GM10248 (cell line): Measurements from ENCODE around the gene DOCK10.

Source experiments
- CTCF ChIA-PET: fragments of 300-600 bp; sonication (Branson Sonifier 250); formaldehyde crosslinking; extraction: SDS; loops from one replicate; lab custom pipeline; 2021; ENCODE audit warnings: antibody characterized with exemption; lab: Yijun Ruan, JAX
- POLR2A ChIA-PET: fragments of 350-650 bp; sonication (Branson Sonifier 250); formaldehyde crosslinking; extraction: SDS; loops from one replicate; lab custom pipeline; 2020; ENCODE audit warnings: antibody characterized with exemption; lab: Yijun Ruan, JAX
- DNase-seq: peaks from one replicate; pipeline ENCODE4 v3.0.0; 2012; ENCODE audit errors: extremely low spot score
- TF ChIP-seq, protein P1 (sequence below): IDR thresholded peaks from 2 replicates; pipeline ENCODE4 v1.5.1; 2012; ENCODE audit warnings: mild to moderate bottlenecking, low read depth; ENCODE audit errors: extremely low read depth, missing control alignments, control extremely low read depth

The DOCK10 gene

GRCh38 chr2:225038231-225038523, 4.1 kb downstream of the DOCK10 start:
- TF ChIP-seq, protein P1, sequence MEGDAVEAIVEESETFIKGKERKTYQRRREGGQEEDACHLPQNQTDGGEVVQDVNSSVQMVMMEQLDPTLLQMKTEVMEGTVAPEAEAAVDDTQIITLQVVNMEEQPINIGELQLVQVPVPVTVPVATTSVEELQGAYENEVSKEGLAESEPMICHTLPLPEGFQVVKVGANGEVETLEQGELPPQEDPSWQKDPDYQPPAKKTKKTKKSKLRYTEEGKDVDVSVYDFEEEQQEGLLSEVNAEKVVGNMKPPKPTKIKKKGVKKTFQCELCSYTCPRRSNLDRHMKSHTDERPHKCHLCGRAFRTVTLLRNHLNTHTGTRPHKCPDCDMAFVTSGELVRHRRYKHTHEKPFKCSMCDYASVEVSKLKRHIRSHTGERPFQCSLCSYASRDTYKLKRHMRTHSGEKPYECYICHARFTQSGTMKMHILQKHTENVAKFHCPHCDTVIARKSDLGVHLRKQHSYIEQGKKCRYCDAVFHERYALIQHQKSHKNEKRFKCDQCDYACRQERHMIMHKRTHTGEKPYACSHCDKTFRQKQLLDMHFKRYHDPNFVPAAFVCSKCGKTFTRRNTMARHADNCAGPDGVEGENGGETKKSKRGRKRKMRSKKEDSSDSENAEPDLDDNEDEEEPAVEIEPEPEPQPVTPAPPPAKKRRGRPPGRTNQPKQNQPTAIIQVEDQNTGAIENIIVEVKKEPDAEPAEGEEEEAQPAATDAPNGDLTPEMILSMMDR: no peak
- DNase-seq: no peak
- POLR2A ChIA-PET: no interaction called here
- CTCF ChIA-PET: interaction anchor here (1.0 to 2.9 kb wide), 3 partner anchors 10 to 48 kb away, joined by 4 to 18 read pairs (median 7); no protein-coding TSS in a partner anchor

GRCh38 chr2:225037415-225038230, 4.6 kb downstream of the DOCK10 start:
- TF ChIP-seq, protein P1: no peak
- no peak for DNase-seq
- CTCF ChIA-PET: interaction anchor here (1.0 to 2.5 kb wide), 2 partner anchors 15 to 48 kb away, joined by 4 to 7 read pairs; no protein-coding TSS in a partner anchor
- POLR2A ChIA-PET: no interaction called here

- CTCF ChIA-PET: no interaction called here
- TF ChIP-seq, protein P1: no peak
Measured at GRCh38 chr2:225036431-225036830, 5.8 kb downstream of the DOCK10 start.

DNA sequence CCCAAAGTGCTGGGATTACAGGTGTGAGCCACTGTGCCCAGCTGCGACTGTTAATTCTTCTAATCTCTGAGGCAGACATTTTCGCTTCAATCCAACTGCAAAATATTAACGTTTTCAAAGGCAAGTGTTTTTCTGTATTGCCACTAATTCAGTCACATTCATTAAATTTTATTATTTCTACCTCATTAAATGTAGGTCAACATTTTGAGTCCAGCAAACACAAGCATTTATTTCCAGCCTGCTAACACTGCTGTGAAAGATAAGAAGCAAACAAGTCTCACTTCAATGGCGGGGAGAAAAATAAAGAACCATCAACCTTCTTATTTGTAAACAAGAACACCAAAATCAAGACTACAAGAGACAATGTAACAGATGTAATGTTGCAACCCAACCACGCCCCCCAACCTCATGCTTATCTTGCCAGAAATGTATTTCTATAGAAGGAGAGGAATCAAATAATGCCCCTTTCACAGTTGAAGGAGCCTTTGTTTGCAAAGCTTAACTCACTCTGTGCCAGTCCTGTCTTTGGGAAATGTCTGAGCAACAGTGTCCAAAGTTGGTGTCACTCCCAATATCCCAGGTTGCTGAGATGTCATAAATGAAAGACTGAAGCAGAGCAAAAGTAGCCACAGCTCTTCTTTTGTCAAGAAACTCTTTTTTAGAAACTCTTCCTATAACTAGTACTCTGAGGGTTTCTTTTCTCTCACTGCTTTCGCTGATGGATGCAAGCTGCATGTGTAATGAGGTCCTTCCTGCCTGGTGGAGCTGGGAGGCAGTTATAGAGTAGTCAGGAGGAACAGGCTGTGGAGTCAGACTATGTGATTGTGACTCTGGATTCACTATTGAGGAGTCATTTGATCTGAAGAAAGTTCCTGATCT, 8.6 kb downstream of the DOCK10 start:
- POLR2A ChIA-PET: no interaction called here
- CTCF ChIA-PET: interaction anchor here (1.3 kb wide), 2 partner anchors 10 to 25 kb away, joined by 3 to 5 read pairs; no protein-coding TSS in a partner anchor
- TF ChIP-seq, protein P1: no peak
- DNase-seq: no peak

More at GRCh38 chr2:225036431-225036830, 5.8 kb downstream of the DOCK10 start:
- no peak for DNase-seq
- POLR2A ChIA-PET: no interaction called here

DNA sequence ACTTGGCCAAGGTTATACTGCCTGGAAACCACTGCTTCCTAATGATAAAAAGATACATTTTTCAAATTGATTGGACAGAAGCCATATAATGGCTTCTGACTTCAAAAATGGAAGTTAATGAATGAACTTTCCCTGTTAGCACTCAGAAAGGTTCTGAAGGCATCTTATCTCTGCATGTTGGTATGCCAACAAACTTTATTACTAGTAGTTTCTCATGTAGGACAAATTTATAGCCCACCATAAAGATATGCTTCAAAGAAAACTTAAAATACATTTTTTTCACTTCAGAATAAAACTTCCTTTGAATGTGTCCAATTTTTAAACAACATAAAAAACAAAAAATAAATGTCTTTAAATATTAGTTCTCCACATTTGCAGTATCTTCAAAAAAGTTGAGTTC, 10.0 kb downstream of the DOCK10 start:
- TF ChIP-seq, protein P1: no peak
- ChIA-PET POLR2A (no interaction called here), CTCF (interaction anchor here (1.3 kb wide), 2 partner anchors 12 to 23 kb away, joined by 3 to 5 read pairs; no protein-coding TSS in a partner anchor)
- DNase-seq: no peak

DNA sequence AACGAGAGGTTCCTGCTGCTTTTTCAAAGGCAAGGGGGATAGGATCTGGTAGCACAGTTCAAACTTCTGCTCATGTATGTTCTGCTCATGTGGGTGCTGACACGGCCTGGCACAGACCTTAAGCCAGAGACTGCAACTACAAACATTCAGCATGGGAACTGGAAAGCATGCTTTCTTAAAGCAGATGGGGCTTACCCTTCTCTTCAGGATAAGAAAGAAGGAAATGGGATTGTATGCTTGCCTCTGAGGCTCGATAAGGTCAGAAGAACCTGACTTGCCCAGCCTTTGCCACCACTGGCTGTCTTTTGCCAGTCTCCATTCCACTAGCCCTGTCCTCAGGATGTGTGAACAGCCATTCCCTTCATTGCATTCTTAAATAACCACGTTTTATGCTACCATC, 10.7 kb downstream of the DOCK10 start:
- TF ChIP-seq, protein P1: no peak
- ChIA-PET POLR2A (no interaction called here), CTCF (no interaction called here)
- no peak for DNase-seq
